Muscle of leg (tissue), 11 donors: ENCODE measurements around the gene IL32. TPM values are rescaled to one million over a fixed set of nuclear protein-coding genes. Genes with fewer than 3 reads are reported as not detected.
"Not testable (repeated sequence)": the region's sequence is repeated elsewhere in the genome, so short reads cannot be mapped to it uniquely, and the experiment has no call there.

Source experiments
- DNase-seq: peaks from one replicate; pipeline ENCODE4 v3.0.0; 2013
- H3K27ac ChIP-seq: one replicate; pipeline ENCODE4 v1.5.1; 2013; ENCODE audit warnings: mild to moderate bottlenecking, low read length, control low read depth
- H3K27me3 ChIP-seq: one replicate; pipeline ENCODE4 v1.6.1; 2013; ENCODE audit warnings: low read length; ENCODE audit not compliant: control insufficient read depth, insufficient read depth
- H3K36me3 ChIP-seq: one replicate; pipeline ENCODE4 v1.6.1; 2013; ENCODE audit warnings: low read length; ENCODE audit not compliant: control insufficient read depth, insufficient read depth
- H3K4me1 ChIP-seq: one replicate; pipeline ENCODE4 v1.6.1; 2013; ENCODE audit warnings: low read length; ENCODE audit not compliant: control insufficient read depth, insufficient read depth
- H3K4me3 ChIP-seq: one replicate; pipeline ENCODE4 v1.5.1; 2013; ENCODE audit warnings: low read length, control low read depth
- H3K9me3 ChIP-seq: replicated peaks from 2 replicates; pipeline ENCODE4 v1.6.1; 2013; ENCODE audit warnings: low read depth, low read length; ENCODE audit not compliant: control insufficient read depth
- WGBS: methylation state at CpG from one replicate; pipeline ENCODE4 v1.1.5; 2013; ENCODE audit warnings: missing lambda C conversion rate; ENCODE audit not compliant: insufficient coverage; 5-methylcytosine and 5-hydroxymethylcytosine counted together
- polyA plus RNA-seq, 8 donors: library from polyadenylated mRNA; unstranded; fragments of 120-200 nt; gene quantifications; one replicate each; pipeline versions ENCODE4 v1.2.1 to v1.2.3, GENCODE V29; 2013; ENCODE audit warnings: inconsistent platforms in 1 of 8, low replicate concordance in 1 of 8; ENCODE audit not compliant: insufficient read length in 8 of 8, insufficient read depth in 1 of 8
- total RNA-seq: library from RNA; stranded (reverse); fragments of 120-200 nt; gene quantifications from one replicate; pipeline ENCODE4 v1.2.4, GENCODE V29; 2013

IL32 gene
- total and polyA plus RNA-seq, 9 donors: 28.9 to 166 (median 116) TPM

- peaks cover 59% of the 10 kb centered on the region for H3K27me3 ChIP-seq
- 73% methylated on average over 18 of the region's 26 CpGs for WGBS
- H3K4me3 ChIP-seq: no peak overlapping the region
- no peaks in the 10 kb centered on the region for H3K9me3 ChIP-seq
- peaks cover 14% of the 10 kb centered on the region for H3K4me1 ChIP-seq
- no peak overlapping the region for H3K27ac ChIP-seq
- H3K36me3 ChIP-seq: peaks cover 3% of the 10 kb centered on the region
- no peak for DNase-seq
Observed at GRCh38 chr16:3049921-3050481, 15.4 kb upstream of the IL32 start.

GRCh38 chr16:3050487-3050886 lies 15.0 kb upstream of the IL32 start:
- H3K9me3 ChIP-seq: no peaks in the 10 kb centered on the region
- H3K27me3 ChIP-seq: peaks cover 55% of the 10 kb centered on the region
- no peak for DNase-seq
- H3K4me1 ChIP-seq: peaks cover 12% of the 10 kb centered on the region
- no CpG with 5 or more reads among the region's 5 CpGs for WGBS
- H3K36me3 ChIP-seq: peaks cover 3% of the 10 kb centered on the region
- H3K27ac ChIP-seq: no peak overlapping the region
- H3K4me3 ChIP-seq: no peak overlapping the region

- H3K27me3 ChIP-seq: peaks cover 49% of the 10 kb centered on the region
- DNase-seq: no peak
- H3K4me1 ChIP-seq: peaks cover 8% of the 10 kb centered on the region
- no peak overlapping the region for H3K4me3 ChIP-seq
- H3K27ac ChIP-seq: no peak overlapping the region
- no peaks in the 10 kb centered on the region for H3K9me3 ChIP-seq
- WGBS: 33% methylated on average over 1 of the region's 4 CpGs
- H3K36me3 ChIP-seq: peaks cover 3% of the 10 kb centered on the region
Observed at GRCh38 chr16:3051009-3051408, 14.4 kb upstream of the IL32 start.

- Histone ChIP-seq H3K27me3 (peaks cover 45% of the 10 kb centered on the region), H3K36me3 (peaks cover 3% of the 10 kb centered on the region), H3K4me3 (no peak overlapping the region), H3K4me1 (peaks cover 4% of the 10 kb centered on the region), H3K27ac (no peak overlapping the region), H3K9me3 (no peaks in the 10 kb centered on the region)
- 64% methylated on average over 3 of the region's 9 CpGs for WGBS
- no peak for DNase-seq
Observed at GRCh38 chr16:3051494-3051893, 13.9 kb upstream of the IL32 start.

- H3K9me3 ChIP-seq, H3K4me3 ChIP-seq, H3K27ac ChIP-seq, H3K36me3 ChIP-seq, DNase-seq, H3K4me1 ChIP-seq: not testable (repeated sequence)
- WGBS: no CpG with 5 or more reads among the region's 12 CpGs
- peaks cover 36% of the 10 kb centered on the region for H3K27me3 ChIP-seq
Observed at GRCh38 chr16:3052571-3053329, 12.7 kb upstream of the IL32 start.

DNA sequence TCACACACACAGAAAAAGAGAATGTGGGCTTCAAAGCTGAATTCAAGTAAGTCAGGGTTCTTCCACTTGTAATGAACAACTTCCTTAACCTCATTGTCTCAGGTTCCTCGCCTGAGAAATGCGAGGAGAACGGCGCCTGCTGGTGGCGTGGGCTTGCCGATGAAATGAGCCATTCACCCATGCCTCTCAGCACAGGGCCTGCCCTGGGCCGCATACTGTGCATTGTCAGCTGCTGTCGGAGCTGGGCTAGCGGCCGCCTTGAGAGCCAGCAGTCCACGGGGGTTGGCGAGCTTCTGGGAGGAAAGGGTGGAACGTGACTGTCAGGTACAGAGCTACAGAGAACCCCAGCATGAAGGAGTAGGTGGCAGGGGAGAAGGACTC lies 12.1 kb upstream of the IL32 start:
- peaks cover 32% of the 10 kb centered on the region for H3K27me3 ChIP-seq
- H3K9me3 ChIP-seq, H3K4me3 ChIP-seq, H3K27ac ChIP-seq, DNase-seq, H3K36me3 ChIP-seq, H3K4me1 ChIP-seq: not testable (repeated sequence)
- WGBS: 80% methylated on average over 4 of the region's 13 CpGs

GRCh38 chr16:3054965-3055733 lies 10.3 kb upstream of the IL32 start:
- DNase-seq: no peak
- Histone ChIP-seq H3K27me3 (peaks cover 14% of the 10 kb centered on the region), H3K4me1 (peaks cover 16% of the 10 kb centered on the region), H3K4me3 (no peak overlapping the region), H3K27ac (no peak overlapping the region), H3K9me3 (no peaks in the 10 kb centered on the region), H3K36me3 (peaks cover 3% of the 10 kb centered on the region)
- WGBS: 59% methylated on average over 14 of the region's 17 CpGs

GRCh38 chr16:3055734-3056115 lies 9.7 kb upstream of the IL32 start:
- not testable (repeated sequence) for H3K4me3 ChIP-seq, H3K9me3 ChIP-seq, H3K36me3 ChIP-seq, H3K27ac ChIP-seq, DNase-seq, H3K27me3 ChIP-seq
- 18% methylated on average over 8 of the region's 9 CpGs for WGBS
- H3K4me1 ChIP-seq: peaks cover 22% of the 10 kb centered on the region

DNA sequence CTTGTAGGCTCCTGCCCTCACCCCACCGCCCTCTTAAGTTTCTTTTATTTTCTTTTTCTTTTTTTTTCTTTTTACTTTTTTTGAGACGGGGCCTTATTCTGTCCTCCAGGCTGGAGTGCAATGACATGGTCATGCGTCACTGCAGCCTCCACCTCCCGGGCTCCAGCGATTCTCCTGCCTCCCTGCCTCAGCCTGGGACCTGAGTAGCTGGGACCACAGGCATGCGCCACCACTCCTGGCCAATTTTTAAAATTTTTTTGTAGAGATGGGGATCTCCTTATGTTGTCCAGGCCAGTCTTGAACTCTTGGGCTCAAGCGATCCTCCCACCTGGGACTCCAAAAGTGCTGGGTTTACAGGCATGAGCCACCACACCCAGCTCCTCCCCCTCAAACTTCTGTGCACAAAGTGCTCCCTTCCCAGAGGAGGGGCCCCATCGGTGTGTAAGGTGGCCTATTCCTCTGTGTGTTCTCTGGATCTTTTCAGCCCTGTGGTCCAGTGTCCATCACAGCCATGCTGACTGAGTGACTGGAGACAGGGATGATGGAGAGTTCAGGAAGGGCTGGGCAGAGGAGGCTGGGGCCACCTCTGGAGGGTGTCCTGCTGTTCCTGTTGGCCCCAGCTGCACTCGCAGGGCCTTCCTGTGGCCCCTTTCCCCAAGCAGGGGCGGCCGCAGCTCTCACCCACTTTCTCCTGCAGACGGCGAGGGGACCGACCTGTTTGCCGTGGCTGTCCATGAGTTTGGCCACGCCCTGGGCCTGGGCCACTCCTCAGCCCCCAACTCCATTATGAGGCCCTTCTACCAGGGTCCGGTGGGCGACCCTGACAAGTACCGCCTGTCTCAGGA lies 8.9 kb upstream of the IL32 start:
- no peak for DNase-seq
- Histone ChIP-seq H3K27ac (no peak overlapping the region), H3K4me3 (no peak overlapping the region), H3K9me3 (no peaks in the 10 kb centered on the region), H3K4me1 (peaks cover 25% of the 10 kb centered on the region), H3K36me3 (peaks cover 3% of the 10 kb centered on the region), H3K27me3 (peaks cover 6% of the 10 kb centered on the region)
- WGBS: 70% methylated on average over 12 of the region's 19 CpGs
